Right renal pelvis (tissue), 4 donors: ENCODE measurements around the gene COPS4. TPM values are rescaled to one million over a fixed set of nuclear protein-coding genes. Genes with fewer than 3 reads are reported as not detected.
A peak's percentile ranks its signal among the peaks of the same experiment; 100 is the strongest.
"Not testable (repeated sequence)": the region's sequence is repeated elsewhere in the genome, so short reads cannot be mapped to it uniquely, and the experiment has no call there.

ENCODE experiments used
- DNase-seq, 4 donors: peaks; one replicate each; pipeline ENCODE4 v3.0.0-alpha.2; 2013; ENCODE audit warnings: low read depth in 4 of 4, low spot score in 3 of 4, missing footprints in 1 of 4
- polyA plus RNA-seq, 4 donors: library from polyadenylated mRNA; unstranded; fragments of 120-200 nt; gene quantifications; one replicate each; pipeline ENCODE4 v1.2.1, GENCODE V29; 2013; ENCODE audit not compliant: insufficient read length in 4 of 4

The COPS4 gene
- 10 to 100 TPM; 74.3 to 89.7 (median 85.7) TPM for polyA plus RNA-seq

DNA sequence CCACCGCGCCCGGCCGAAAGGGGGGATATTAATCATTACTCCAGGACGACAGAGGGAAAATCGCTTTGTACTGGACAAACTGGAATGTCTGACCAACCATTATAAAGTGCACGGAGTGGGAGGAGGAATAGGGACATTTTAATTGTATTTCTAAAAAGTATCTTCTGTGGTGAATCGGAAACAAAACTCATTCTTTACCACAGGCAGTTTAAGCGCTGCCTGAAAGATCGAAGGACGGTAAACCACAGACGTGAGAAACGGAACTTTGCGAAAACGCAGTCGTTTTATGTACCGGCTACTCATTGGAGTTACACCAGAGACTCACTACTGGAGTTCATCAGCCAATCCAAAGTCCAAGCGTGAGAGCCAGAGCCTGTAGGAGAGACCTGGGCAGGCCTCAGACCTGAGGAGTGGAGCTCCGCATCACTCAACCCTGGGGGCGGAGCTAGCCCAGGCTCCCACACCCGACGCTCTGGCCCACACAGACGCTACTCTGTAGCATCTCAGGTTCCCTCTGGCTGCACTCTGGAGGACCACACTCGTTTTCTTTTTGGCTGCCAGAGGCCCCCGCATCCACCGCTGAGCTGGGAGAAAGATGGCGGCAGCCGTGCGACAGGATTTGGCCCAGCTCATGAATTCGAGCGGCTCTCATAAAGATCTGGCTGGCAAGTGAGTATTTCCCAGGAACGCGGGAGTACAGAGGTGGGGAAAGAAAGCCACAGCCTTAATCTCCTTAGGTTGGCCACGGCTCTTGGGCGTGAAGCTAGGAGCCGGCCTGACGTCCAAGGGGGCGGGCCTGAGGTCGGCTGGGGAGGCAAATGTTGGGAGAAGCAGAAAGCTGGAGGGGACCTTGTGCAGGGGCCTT, at the start of gene COPS4:
TSS of gene COPS4 (plus strand) at position 554 of the 865 bp plus-strand sequence. CDS start at position 596, 42 bp downstream.
- DNase-seq = peak; percentile 91 to 99 (median 98)

GRCh38 chr4:82987519-82987918, 47.5 kb upstream of the COPS4 start:
- not testable (repeated sequence) for DNase-seq

DNA sequence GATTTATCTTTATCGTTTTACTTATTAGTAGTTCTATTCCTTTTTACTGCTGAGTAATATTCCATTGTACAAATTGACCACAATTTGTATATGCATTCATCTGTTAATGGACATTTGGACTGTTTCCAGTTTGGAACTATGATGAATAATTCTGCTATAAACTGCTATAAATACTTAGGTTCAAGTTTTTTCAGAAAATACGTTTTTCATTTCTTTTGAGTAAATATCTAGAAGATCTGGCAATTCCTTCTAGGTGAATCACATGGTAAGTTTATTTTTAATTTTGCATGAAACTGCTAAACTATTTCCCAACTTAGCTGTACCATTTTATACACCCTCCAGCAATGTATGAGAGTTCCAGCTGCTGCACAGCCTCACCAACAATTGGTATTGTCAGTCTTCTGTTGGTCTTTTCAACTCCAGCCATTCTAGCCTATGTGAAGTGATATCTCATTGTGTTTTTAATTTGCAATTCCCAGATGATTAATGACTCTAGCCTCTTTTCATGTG, 46.6 kb upstream of the COPS4 start:
- DNase-seq = no peak

DNA sequence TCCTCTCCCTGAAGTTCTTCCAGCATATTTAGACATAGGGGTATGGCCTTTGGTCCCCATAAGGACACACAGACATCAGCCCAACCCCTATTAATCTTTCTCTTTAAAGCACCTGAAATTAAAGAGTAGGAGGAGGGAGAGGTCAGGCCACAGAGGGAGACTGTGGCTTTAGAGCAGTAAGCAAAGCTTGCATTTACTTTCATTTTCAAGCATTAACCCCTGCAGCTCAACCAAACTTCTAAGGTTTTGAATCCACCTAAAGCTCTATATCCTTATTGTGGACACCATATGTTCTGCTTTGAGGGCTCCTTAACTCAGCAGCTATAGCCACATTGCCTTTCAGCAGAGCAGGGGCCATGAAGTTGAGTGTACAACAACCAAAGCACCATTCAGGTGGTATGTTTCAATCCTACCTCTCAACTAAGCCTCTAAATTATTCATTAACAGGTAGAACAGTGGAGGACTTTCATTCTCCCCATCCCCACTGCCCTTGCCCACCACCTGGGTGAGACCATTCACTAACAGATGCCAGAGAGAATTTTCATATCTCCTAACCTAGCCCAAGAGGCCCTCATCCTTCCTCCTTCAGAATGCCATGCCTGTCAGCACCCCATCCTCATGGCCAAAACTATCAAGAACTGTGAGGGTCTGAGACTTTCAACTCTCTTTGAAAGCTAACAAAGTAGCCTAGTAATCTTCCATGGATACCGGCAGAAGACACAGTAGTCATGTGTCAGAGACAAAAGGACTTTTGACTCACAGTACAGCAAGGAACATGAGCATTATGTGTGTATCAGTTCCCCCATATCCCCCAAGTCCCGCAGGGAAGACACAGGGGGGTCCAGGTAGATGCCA, 45.2 kb upstream of the COPS4 start:
- DNase-seq = no peak

DNA sequence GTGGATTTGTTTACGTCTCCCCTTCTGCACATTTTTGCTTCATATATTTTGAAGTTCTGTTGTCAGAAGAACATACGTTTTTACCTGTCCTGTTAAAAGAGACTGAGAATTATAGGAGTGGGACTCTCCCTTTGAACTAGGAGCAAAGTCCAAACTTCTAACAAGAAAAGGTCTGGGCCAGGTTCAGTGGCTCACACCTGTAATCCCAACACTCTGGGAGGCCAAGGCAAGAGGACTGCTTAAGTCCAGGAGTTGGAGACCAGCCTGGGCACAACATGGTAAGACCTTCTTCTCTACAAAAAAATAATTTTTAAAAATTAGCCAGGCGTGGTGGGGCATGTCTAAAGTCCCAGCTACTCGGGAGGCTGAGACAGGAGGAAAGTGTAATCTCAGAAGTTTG, 40.1 kb upstream of the COPS4 start:
- no peak for DNase-seq

- DNase-seq = no peak
Measured at GRCh38 chr4:82998898-82999297, 36.1 kb upstream of the COPS4 start.

DNA sequence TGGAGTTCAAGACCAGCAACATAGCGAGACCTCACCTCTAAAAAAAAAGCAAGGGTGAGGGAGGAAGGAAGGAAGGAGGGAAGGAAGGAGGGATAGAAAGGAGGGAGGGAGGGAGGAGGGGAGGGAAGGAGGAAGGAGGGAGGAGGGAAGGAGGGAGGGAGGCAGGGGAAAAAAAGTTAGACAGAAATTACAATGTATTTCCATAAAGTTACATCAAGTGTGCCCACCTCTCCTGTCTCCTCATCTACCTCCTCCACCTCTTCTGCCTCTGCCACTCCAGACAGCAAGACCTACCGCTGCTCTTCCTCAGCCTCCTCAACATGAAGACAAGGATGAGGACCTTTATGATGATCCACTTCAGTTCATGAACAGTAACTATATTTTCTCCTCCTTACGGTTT, 32.7 kb upstream of the COPS4 start:
- no peak for DNase-seq

GRCh38 chr4:83003044-83003791, 31.8 kb upstream of the COPS4 start:
- not testable (repeated sequence) for DNase-seq

GRCh38 chr4:83009529-83009928, 25.5 kb upstream of the COPS4 start:
- no peak for DNase-seq

GRCh38 chr4:83010111-83010521, 24.9 kb upstream of the COPS4 start:
- DNase-seq = no peak

DNA sequence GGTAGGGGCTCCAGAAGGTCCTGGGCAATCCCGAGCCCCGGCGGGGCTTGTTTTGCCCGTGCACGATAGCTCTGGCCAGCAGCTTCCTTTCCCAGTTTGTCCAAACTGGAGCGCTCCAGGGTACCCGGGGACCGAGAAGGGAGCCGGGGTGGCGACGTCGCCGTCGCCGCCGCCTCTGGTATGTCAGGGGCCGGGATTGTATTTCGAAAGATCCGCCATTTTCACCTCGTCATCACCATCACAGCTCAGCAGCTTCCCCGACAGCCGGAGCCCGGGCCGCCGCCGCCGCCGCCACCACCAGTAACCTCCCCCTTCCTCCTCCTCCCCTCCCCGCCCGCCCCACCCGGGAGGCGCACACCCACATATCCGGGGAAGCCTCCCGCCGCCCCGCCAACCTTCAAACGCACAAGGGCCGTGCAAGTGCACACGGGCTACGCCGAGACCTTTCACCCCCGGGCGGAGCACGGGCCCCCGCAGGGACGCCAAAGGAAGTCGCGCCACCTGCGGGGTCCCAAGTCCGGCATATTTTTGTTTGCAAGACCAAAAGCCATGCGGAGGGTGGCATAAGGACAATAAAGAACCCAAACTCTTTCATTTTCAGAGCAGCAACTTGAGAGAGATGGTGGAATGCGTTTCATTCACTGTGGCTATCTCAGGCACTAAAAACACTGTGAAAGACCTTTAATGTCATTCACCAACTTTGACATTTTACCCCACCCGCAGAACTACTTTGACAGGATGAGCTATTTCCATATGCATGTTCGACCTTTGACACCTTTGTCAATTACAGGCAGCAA, 24.3 kb upstream of the COPS4 start, which contains the start of gene LIN54:
TSS of gene LIN54 (minus strand) at position 302 of the 797 bp plus-strand sequence. CDS start 25,979 bp downstream, outside the sequence.
- peak in 3 of 4 donors; percentile 22 to 33 (median 31) for DNase-seq

DNA sequence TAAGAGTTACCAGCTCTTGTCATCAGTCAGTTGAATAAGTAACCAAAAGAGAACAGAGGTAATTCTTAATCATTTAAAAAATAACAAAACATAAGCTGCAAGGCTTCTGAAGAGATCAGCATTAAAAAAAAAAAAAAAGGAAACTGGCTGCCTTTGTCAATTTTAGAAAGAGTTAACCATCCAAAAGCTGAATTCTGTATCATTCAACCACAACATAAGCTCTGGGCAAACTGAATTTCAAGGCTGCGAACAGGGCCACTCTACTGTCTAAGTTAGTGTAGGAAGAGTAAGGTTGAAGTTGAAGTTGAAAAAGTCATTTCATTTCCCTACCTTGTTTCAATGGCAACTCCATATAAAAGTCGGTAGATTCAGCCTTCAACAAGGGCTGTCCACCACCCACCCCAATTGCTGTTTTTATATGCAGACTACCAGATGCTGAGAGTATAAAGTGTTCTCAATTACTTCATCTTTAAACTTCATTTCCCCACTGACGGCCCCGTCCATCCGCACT, 23.2 kb upstream of the COPS4 start:
- DNase-seq = no peak

DNA sequence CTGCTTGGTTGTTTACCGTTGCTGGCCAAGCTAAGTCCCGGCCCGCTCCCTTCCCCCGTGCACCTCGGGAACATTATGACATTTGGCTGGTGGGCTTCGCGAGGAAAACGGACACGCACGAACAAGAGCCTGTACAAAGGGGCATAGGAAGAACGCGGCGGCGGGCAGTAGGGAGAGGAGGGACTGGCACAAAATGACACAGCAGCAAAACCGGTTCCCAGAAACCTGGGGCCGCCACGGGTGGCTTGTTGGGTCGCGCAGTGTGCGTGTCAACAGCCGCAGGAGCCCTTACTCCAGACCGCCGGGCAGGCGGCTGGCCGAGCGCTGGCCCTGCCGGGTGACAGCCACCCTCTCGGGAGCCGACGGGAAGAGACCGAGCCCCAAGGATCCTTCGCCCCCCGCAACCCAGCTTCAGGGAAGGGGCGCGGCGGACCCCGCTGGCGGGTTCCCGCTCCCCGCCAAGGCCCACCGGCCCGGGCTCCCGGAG, 22.7 kb upstream of the COPS4 start:
- DNase-seq = peak in 1 of 4 donors; percentile 18

DNA sequence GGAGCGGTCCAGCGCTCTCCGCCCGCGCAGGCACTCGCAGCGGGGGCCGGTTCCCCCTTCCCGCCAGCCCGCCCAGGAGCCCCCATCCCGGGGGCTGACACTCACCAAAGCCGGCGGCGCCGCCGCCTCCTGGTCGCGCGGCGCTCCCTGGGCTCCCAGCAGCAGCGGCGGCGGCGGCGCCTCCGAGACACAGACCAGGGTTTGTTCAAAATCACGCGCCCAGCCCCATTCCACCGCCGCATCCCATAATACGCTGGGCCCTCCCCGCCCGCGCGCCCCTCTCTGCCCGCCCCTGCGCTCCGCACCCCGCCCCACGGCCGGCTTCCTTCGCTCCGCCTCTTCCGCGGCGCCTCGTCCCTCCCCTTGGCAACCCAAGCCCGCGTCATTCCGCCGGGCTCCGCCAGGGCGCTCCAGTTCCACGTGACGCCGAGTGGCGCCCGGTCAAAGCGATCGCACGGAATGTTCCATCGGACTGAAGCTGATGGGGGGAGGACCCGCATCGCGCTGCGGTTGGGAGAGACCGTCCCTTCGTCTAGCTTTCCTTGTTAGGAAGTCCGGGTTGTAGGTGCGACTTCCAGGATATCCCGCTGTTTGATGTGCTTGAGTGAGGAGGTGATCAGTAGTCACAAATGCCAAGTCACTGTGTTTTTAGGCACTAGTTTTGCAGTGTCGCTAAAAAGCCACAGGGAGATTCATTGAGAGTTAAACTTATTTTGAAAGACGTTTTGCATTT, 22.1 kb upstream of the COPS4 start:
- peak; percentile 97 to 98 (median 97) for DNase-seq

- DNase-seq = no peak
Measured at GRCh38 chr4:83013420-83013867, 21.5 kb upstream of the COPS4 start.

GRCh38 chr4:83013902-83014301, 21.1 kb upstream of the COPS4 start:
- DNase-seq = no peak

DNA sequence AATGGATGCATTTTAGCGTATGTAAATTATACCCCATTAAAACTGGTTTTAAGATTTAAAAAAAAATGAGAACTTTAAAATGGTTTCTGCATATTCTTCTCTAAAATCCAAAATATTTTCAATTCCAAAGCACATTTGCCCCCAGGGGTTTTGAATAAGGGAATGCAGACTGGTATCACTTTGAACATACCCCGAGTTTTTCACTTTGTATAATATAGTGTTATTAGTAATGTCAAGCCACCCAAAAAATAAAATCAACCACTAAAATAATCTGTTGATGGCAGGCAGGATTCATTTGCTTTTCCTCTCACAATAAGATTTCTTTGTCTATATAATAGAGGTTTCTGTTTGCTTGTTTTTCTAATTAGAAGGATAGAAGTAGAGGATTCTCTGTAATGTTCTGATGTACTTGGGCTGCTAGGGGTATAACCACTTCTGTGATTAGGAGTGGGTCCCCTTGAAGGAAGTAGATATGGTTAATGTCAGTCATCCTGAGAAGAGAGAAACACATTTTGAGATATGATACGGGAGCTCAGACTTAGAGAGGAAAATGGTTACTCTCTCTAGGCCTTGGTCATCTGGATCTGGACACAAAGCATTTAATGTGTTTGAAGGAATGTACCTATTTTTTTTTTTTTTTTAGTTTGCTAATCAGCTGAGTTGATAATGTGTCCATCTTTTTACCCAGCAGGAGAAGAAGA, 15.0 kb upstream of the COPS4 start:
- no peak for DNase-seq
